H9 (cell line): ENCODE data around the gene PMEL. TPM values are rescaled to one million over a fixed set of nuclear protein-coding genes. Genes with fewer than 3 reads are reported as not detected.

Experiments used
- DNase-seq: peaks from one replicate; pipeline ENCODE4 v3.0.0-alpha.2; 2017
- H2AFZ ChIP-seq: one replicate; pipeline ENCODE4 v1.6.1; 2013; ENCODE audit warnings: mild to moderate bottlenecking, low read length, control low read depth, moderate library complexity
- H2AK5ac ChIP-seq: 2 replicates; pipeline ENCODE4 v1.6.1; 2013; ENCODE audit warnings: low read length, control low read depth, mixed read lengths; ENCODE audit not compliant: insufficient read length
- H2BK120ac ChIP-seq: one replicate; pipeline ENCODE4 v1.6.1; 2013; ENCODE audit warnings: low read depth, mild to moderate bottlenecking, low read length, control low read depth, inconsistent platforms; ENCODE audit not compliant: poor library complexity, severe bottlenecking
- H2BK12ac ChIP-seq: 2 replicates; pipeline ENCODE4 v1.6.1; 2013; ENCODE audit warnings: low read length, control low read depth, mixed read lengths, low read depth; ENCODE audit not compliant: insufficient read length
- H2BK15ac ChIP-seq: 2 replicates; pipeline ENCODE4 v1.6.1; 2013; ENCODE audit warnings: low read depth, low read length, control low read depth
- H2BK20ac ChIP-seq: one replicate; pipeline ENCODE4 v1.6.1; 2013; ENCODE audit warnings: low read depth, mild to moderate bottlenecking, low read length, control low read depth, inconsistent platforms; ENCODE audit not compliant: poor library complexity, severe bottlenecking
- H2BK5ac ChIP-seq: 2 replicates; pipeline ENCODE4 v1.6.1; 2013; ENCODE audit warnings: low read length, control low read depth, mixed read lengths; ENCODE audit not compliant: insufficient read length
- H3K14ac ChIP-seq: 2 replicates; pipeline ENCODE4 v1.6.1; 2013; ENCODE audit warnings: low read length, control low read depth; ENCODE audit not compliant: insufficient read depth
- H3K18ac ChIP-seq: 2 replicates; pipeline ENCODE4 v1.6.1; 2013; ENCODE audit warnings: low read depth, mild to moderate bottlenecking, mixed read lengths, low read length, control low read depth; ENCODE audit not compliant: insufficient read length
- H3K23ac ChIP-seq: 2 replicates; pipeline ENCODE4 v1.6.1; 2013; ENCODE audit warnings: low read length, control low read depth, mixed read lengths, low read depth; ENCODE audit not compliant: insufficient read length
- H3K23me2 ChIP-seq: 2 replicates; pipeline ENCODE4 v1.6.1; 2013; ENCODE audit warnings: low read depth, mild to moderate bottlenecking, mixed read lengths, low read length, control low read depth; ENCODE audit not compliant: insufficient read length, poor library complexity, severe bottlenecking
- H3K27ac ChIP-seq: 2 replicates; pipeline ENCODE4 v1.5.1; 2013; ENCODE audit warnings: low read length, control low read depth, mixed read lengths, low read depth; ENCODE audit not compliant: insufficient read length
- H3K27me3 ChIP-seq: 2 replicates; pipeline ENCODE4 v1.6.1; 2013; ENCODE audit warnings: low read length, control low read depth, inconsistent platforms; ENCODE audit not compliant: insufficient read depth
- H3K4ac ChIP-seq: 2 replicates; pipeline ENCODE4 v1.6.1; 2013; ENCODE audit warnings: low read depth, mild to moderate bottlenecking, control low read depth, inconsistent platforms, low read length, moderate library complexity
- H3K4me1 ChIP-seq: 2 replicates; pipeline ENCODE4 v1.6.1; 2013; ENCODE audit warnings: low read length, control low read depth, inconsistent platforms; ENCODE audit not compliant: insufficient read depth
- H3K4me2 ChIP-seq: 2 replicates; pipeline ENCODE4 v1.6.1; 2013; ENCODE audit warnings: low read length, control low read depth, mixed read lengths; ENCODE audit not compliant: insufficient read length, insufficient read depth
- H3K56ac ChIP-seq: 2 replicates; pipeline ENCODE4 v1.6.1; 2013; ENCODE audit warnings: low read depth, mild to moderate bottlenecking, mixed read lengths, low read length, control low read depth; ENCODE audit not compliant: insufficient read length
- H3K79me1 ChIP-seq: 2 replicates; pipeline ENCODE4 v1.6.1; 2013; ENCODE audit warnings: low read depth, mild to moderate bottlenecking, moderate library complexity, low read length, control low read depth, inconsistent platforms; ENCODE audit not compliant: insufficient read depth, poor library complexity, severe bottlenecking
- H3K79me2 ChIP-seq: 2 replicates; pipeline ENCODE4 v1.6.1; 2013; ENCODE audit warnings: low read length, control low read depth, inconsistent platforms; ENCODE audit not compliant: insufficient read depth
- H3K9ac ChIP-seq: 2 replicates; pipeline ENCODE4 v1.6.1; 2013; ENCODE audit warnings: low read length, control low read depth, mixed read lengths; ENCODE audit not compliant: insufficient read length; ENCODE audit errors: extremely low read depth
- H3K9me3 ChIP-seq: one replicate; pipeline ENCODE4 v1.6.1; 2013; ENCODE audit warnings: low read depth, low read length, inconsistent platforms; ENCODE audit not compliant: control insufficient read depth
- H3T11ph ChIP-seq: one replicate; pipeline ENCODE4 v1.6.1; 2013; ENCODE audit warnings: mild to moderate bottlenecking, low read length, control low read depth, inconsistent platforms
- H4K20me1 ChIP-seq: one replicate; pipeline ENCODE4 v1.6.1; 2013; ENCODE audit not compliant: control insufficient read depth, insufficient read length, insufficient read depth
- H4K5ac ChIP-seq: 2 replicates; pipeline ENCODE4 v1.6.1; 2013; ENCODE audit warnings: low read depth, mild to moderate bottlenecking, mixed read lengths, low read length, control low read depth; ENCODE audit not compliant: insufficient read length
- H4K8ac ChIP-seq: replicated peaks from 2 replicates; pipeline ENCODE4 v1.6.1; 2013; ENCODE audit warnings: low read length, control low read depth, mixed read lengths, low read depth; ENCODE audit not compliant: insufficient read length
- H4K91ac ChIP-seq: 2 replicates; pipeline ENCODE4 v1.6.1; 2013; ENCODE audit warnings: low read depth, mild to moderate bottlenecking, moderate library complexity, mixed read lengths, low read length, control low read depth; ENCODE audit not compliant: insufficient read length
- H3K27ac Mint-ChIP-seq, 3 experiments: 2 replicates in 2 of 3; 3 replicates in 1 of 3; pipeline ENCODE4 v1.8.0; 2020 to 2021; ENCODE audit warnings: mixed read lengths in 3 of 3, mild to moderate bottlenecking in 1 of 3, moderate library complexity in 1 of 3
- H3K27me3 Mint-ChIP-seq: 2 replicates; pipeline ENCODE4 v1.8.0; 2021; ENCODE audit warnings: low read depth, mild to moderate bottlenecking, moderate library complexity, mixed read lengths
- H3K36me3 Mint-ChIP-seq, 3 experiments: 2 replicates in 2 of 3; 3 replicates in 1 of 3; pipeline ENCODE4 v1.8.0; 2020 to 2021; ENCODE audit warnings: low read depth in 3 of 3, mixed read lengths in 3 of 3; ENCODE audit not compliant: insufficient read depth in 1 of 3
- H3K4me1 Mint-ChIP-seq, 2 experiments: 2 replicates each; pipeline ENCODE4 v1.8.0; 2020; ENCODE audit warnings: mixed read lengths in 2 of 2
- H3K4me3 Mint-ChIP-seq, 2 experiments: 2 replicates in 1 of 2; 3 replicates in 1 of 2; pipeline ENCODE4 v1.8.0; 2020 to 2021; ENCODE audit warnings: mild to moderate bottlenecking in 2 of 2, mixed read lengths in 2 of 2, moderate library complexity in 1 of 2
- H3K9me3 Mint-ChIP-seq, 2 experiments: 2 replicates in 1 of 2; 3 replicates in 1 of 2; pipeline ENCODE4 v1.8.0; 2020; ENCODE audit warnings: mild to moderate bottlenecking in 2 of 2, mixed read lengths in 2 of 2, moderate library complexity in 1 of 2
- WGBS: extraction: QIAGEN DNeasy Blood & Tissue Kit; methylation state at CpG from one replicate; pipeline ENCODE4 v1.1.7; 2013; ENCODE audit warnings: missing lambda C conversion rate, low lambda C conversion rate, mixed read lengths; ENCODE audit not compliant: insufficient read length; ENCODE audit errors: extremely low coverage; 5-methylcytosine and 5-hydroxymethylcytosine counted together
- total RNA-seq: library from RNA; stranded (reverse); gene quantifications from 2 replicates; pipeline ENCODE4 v1.2.1, GENCODE V29; 2021
- TF ChIP-seq, protein P1 (sequence below): fragments of 200-600 bp; sonication (generic); conservative IDR thresholded peaks from 3 replicates; pipeline ENCODE4 v1.8.0; 2021; ENCODE audit warnings: antibody characterized with exemption, mild to moderate bottlenecking

Gene PMEL
- total RNA-seq, 1 experiment from 2014 or later, result 72.6 TPM

DNA sequence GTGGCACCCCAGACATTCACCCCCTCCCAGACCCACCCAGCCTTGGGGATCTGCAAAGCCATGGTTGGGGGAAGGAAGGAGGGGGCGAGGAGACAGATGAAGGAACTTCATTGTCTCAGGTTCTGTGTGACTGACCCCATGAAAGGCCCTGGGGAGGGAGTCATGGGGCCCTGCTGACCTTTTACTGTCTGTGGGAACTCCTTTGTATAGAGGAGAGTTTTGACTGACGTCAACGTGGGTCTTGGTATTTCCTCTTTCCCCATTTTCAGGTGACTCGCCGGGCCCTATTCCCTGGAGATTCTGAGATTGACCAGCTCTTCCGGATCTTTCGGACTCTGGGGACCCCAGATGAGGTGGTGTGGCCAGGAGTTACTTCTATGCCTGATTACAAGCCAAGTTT, 4.9 kb upstream of the PMEL start:
- Histone ChIP-seq H3K9ac (no peak overlapping the region), H3K9me3 (no peaks in the 10 kb centered on the region), H3K79me2 (peaks cover 6% of the 10 kb centered on the region; the same call in 1 of the 2 replicates), H4K8ac (no peak overlapping the region), H3K27me3 (no peaks in the 10 kb centered on the region), H3K14ac (no peak overlapping the region), H3K4ac (no peak overlapping the region), H2BK120ac (no peak overlapping the region), H2BK5ac (no peak overlapping the region), H4K91ac (no peak overlapping the region), H2BK12ac (no peak overlapping the region), H2BK20ac (no peak overlapping the region), H3K56ac (no peak overlapping the region), H3T11ph (no peak overlapping the region), H3K23ac (no peak overlapping the region), H3K4me2 (no peak overlapping the region), H3K79me1 (no peaks in the 10 kb centered on the region), H3K27ac (no peak overlapping the region), H2BK15ac (no peak overlapping the region), H3K4me1 (peaks cover 3% of the 10 kb centered on the region; the same call in 1 of the 2 replicates), H4K5ac (no peak overlapping the region), H3K23me2 (peaks cover 21% of the 10 kb centered on the region), H2AFZ (no peak overlapping the region), H3K18ac (no peak overlapping the region), H2AK5ac (no peak overlapping the region), H4K20me1 (no peaks in the 10 kb centered on the region)
- Mint-ChIP-seq H3K9me3 (no peaks in the 10 kb centered on the region), H3K4me3 (no peak overlapping the region), H3K27me3 (no peaks in the 10 kb centered on the region), H3K4me1 (peaks cover 17 to 21% of the 10 kb centered on the region in 2 experiments), H3K27ac (no peak overlapping the region), H3K36me3 (peaks cover 16 to 44% (median 38%) of the 10 kb centered on the region in 3 experiments; a peak in 6 of 7 replicates)
- DNase-seq, result no peak
- no CpG with 5 or more reads among the region's 7 CpGs for WGBS
- TF ChIP-seq, protein P1, sequence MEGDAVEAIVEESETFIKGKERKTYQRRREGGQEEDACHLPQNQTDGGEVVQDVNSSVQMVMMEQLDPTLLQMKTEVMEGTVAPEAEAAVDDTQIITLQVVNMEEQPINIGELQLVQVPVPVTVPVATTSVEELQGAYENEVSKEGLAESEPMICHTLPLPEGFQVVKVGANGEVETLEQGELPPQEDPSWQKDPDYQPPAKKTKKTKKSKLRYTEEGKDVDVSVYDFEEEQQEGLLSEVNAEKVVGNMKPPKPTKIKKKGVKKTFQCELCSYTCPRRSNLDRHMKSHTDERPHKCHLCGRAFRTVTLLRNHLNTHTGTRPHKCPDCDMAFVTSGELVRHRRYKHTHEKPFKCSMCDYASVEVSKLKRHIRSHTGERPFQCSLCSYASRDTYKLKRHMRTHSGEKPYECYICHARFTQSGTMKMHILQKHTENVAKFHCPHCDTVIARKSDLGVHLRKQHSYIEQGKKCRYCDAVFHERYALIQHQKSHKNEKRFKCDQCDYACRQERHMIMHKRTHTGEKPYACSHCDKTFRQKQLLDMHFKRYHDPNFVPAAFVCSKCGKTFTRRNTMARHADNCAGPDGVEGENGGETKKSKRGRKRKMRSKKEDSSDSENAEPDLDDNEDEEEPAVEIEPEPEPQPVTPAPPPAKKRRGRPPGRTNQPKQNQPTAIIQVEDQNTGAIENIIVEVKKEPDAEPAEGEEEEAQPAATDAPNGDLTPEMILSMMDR, result no peak
